GM12892 (cell line): ENCODE results near the gene WWOX.

Experiments
- POLR2A ChIP-seq: IDR thresholded peaks from 2 replicates; pipeline ENCODE4 v1.6.1; 2011; ENCODE audit warnings: low read depth, low read length, control low read depth
- POLR2AphosphoS5 ChIP-seq: IDR thresholded peaks from 2 replicates; pipeline ENCODE4 v1.6.1; 2011; ENCODE audit warnings: low read depth, low read length, control low read depth
- TAF1 ChIP-seq: IDR thresholded peaks from 2 replicates; pipeline ENCODE4 v1.6.1; 2011; ENCODE audit warnings: low read depth, mild to moderate bottlenecking, control low read depth, low read length, borderline replicate concordance

- TF ChIP-seq POLR2A (no peak), TAF1 (no peak), POLR2AphosphoS5 (no peak)
Measured at GRCh38 chr16:79261481-79261940, 1162.1 kb downstream of the WWOX start.
